ENCODE data around the gene CFAP298.
"Not testable (repeated sequence)": the region's sequence is repeated elsewhere in the genome, so short reads cannot be mapped to it uniquely, and the experiment has no call there.

CFAP298 gene

DNA sequence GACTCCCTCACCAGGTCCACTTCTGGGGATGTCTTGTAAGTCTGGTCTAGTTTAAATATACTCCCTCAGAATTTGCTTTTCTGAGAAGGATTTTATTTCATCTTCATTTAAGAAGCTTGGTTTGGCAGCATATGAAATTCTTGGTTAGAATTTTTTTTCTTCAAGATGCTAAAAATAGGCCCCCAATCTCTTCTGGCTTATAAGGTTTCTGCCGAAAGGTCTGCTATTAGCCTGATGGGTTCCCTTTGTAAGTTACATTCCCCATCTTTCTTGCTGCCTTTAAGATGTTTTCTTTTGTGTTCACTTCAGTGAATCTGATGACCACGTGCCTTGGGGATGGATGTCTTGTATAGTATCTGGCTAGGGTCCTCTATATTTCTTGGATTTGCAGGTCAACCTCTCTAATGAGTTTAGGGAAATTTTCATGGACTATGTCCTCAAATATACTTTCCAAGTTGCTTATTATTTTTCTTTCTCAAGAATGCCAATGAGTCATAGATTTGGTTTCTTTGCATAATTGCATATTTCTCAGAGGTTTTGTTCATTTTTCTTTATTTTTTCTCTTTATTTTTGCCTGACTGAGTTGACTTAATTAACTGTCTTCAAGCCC is 46.2 kb downstream of the CFAP298 start:
- DNase-seq = no peak

DNA sequence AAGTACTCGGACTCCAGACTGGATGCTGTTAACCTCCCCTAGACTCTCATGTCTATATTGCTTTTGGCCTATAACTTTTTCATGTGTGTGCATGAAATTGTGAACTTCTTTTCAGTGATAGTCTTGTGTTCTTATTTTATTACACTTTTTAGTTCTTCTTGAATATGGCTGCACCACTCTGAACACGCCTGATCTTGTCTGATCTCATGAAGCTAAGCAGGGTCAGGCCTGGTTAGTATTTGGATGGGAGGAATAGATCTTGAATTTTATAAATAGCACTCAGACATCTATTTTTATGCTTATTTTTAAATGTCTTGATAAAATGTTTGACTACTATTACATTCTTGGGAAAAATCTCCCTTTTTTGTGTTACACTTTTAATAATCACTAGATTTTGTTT is 49.3 kb downstream of the CFAP298 start:
- DNase-seq = no peak

DNA sequence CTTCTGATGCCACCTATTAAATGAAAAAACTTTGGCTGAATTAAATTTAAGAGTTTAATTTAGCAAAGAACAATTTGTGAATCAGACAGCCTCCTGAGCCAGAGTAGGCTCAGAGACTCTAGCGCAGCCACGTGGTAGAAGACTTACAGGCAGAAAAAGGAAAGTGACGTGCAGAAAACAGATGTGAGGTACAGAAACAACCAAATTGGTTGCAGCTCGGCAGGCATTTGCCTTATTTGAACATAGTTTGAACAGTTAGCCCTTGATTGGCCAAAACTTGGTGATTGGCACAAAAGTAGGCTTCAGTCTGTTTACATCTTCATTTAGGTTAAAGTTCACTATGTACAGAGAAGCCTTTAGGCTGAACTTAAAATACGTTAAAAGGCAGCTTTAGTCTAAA is 49.8 kb downstream of the CFAP298 start:
- DNase-seq = no peak

DNA sequence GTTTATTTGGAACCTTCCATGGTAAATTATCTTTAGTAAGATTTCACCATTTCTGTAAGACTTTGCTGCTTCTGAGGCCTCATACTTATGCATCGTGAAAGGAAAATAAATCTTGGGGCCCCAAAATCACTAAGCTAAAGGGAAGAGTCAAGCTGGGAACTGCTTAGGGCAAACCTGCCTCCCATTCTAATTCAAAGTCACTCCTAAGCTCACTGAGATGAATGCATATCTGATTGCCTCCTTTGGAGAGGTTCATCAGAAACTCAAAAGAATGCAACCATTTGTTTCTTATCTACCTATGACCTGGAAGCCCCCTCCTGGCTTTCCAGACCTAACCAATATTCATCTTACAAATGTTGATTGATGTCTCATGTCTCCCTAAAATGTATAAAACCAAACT is 50.7 kb downstream of the CFAP298 start:
- DNase-seq = not testable (repeated sequence)

DNA sequence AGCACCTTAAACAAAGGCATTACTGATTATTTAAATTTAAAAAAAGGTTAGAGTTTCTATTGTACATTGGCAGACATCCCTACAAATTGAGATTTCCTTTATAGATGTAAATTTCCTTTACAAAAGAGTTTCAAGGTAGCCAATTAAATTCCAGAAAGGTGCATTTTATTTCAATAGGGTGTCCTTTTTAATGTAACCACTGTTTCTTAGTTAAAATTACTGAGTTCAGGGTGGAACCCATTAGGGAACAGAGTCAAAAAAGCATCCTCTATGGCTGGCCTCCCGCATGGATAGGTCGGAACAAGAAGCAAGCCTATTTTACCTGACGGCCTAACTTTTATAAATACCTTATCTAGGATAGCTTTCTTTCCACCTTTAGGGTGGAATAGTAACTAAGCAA is 51.3 kb downstream of the CFAP298 start:
- DNase-seq = no peak

DNA sequence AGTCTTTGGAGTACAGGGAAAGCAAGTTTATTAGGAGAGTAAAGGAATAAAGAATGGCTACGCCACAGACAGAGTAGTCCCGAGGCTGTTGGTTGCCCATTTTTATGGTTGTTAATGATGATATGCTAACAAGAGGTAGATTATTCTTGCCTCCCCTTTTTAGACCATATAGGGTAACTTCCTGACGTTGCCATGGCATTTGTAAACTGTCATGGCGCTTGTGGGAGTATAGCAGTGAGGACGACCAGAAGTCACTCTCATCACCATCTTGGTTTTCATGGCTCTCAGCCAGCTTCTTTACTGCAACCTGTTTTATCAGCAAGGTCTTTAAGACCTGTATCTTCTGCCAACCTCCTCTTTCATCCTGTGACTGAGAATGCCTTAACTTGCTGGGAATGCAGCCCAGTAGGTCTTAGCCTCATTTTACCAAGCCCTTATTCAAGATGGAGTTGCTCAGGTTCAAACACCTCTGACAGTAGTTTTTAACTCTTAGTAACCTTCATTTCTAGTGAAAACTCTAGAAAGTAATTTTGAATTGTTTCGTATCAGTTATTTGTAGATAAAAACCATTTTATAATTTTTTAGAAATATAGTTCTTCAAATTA is 53.1 kb downstream of the CFAP298 start:
- DNase-seq = no peak

DNA sequence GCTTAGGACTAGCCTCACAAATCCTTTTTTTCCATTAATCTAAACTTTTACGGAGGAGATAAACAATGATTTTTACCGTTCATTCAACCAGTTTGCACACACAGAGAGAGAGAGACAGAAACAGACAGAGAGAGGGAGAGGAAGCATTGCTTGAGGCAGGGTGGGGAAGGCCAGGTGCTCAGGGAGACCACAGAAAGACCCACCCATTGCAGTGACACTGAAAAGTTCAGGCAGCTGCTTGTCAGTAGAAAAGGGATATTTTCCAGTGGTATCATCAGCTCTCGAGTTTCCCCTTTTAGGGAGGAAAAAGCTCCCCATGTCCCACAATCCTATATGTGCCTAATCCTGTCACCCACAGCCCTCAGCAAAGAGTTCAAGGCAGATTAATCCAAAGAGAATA is 54.1 kb downstream of the CFAP298 start:
- no peak for DNase-seq

DNA sequence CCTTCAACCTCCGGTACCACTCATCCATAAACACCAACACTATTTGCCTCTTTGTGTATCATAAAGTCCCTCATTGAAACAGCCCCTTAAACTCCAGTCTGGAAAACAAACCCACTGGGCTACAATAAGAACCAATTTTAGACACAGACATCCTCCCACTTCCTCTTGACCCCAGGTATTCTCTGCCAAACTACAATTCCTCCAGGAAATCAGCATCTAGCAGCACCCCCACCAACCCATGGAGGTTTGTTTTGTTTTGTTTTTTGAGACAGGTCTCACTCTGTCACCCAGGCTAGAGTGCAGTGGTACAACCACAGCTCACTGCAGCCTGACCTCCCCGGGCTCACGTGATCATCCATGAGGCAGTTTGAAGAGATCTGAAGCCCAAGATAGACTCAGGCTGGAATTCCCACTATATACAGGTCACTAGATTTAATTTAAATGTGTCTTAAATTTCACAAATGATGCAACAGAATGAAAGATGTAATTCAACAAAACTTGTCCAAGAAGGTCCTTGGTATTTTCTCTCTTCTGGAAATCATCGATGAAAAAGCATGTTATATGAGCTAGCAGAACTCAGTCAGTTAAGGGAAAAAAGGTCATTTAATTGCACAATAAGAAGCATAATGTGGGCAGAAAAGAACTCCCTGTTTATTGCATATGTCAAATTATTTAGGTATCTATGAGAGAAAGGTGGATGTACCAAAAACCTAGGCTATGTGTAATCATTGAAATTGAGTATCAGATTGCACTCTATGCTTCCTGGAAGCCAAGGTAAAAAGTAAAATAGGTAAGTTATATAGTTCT is 57.1 kb downstream of the CFAP298 start:
- DNase-seq = no peak

DNA sequence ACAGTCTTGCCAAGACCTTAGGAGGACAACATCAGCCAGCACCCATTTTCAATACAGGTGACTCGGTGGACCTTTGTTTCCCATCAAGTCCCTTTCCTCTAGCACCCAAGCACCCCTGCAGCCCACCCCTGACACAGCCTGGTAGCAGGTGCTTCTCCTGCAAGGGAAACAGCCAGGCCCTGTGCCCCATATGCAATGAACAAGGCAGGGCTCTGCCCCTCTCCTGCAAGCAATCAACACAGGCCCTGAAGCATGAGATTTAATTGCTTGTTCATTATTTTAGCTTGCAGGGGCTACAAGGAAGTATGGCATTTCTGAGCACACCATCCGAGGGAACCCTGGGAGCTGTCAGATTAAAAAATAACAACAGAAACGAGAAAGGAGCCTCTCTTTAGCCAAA is 62.3 kb downstream of the CFAP298 start:
- no peak for DNase-seq

DNA sequence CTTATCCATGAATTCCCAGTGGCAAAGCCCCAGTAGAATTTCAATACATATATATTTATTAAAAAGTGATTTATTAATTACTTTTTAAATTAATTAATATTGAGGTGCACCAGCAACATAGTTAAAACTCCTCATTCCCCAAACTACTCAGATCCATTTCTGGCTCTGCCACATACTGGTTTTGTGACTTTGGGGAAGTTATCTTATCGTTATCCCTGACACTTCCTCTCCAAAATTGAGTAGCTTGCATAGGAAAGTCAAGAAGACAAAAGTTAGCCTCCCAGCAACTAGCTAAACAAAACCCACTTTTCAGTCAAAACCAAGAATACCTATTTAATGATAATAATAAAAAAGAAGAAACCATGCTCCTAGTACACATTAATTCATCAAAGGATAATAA is 62.7 kb downstream of the CFAP298 start:
- no peak for DNase-seq

All from T1000 (cell line).